BJ (cell line): ENCODE data around the gene IPMK. TPM values are rescaled to one million over a fixed set of nuclear protein-coding genes. Genes with fewer than 3 reads are reported as not detected.

Source experiments
- CTCF ChIA-PET: fragments of 350-600 bp; formaldehyde crosslinking; extraction: SDS; loops from one replicate; lab custom pipeline; 2021; ENCODE audit warnings: antibody characterized with exemption, inconsistent platforms; lab: Yijun Ruan, JAX
- POLR2A ChIA-PET: fragments of 300-600 bp; sonication (Branson Sonifier 250); formaldehyde crosslinking; extraction: SDS; loops from one replicate; lab custom pipeline; 2021; ENCODE audit warnings: antibody characterized with exemption; lab: Charles Lee
- DNase-seq: peaks from one replicate; pipeline ENCODE4 v3.0.0-alpha.2; 2011; ENCODE audit warnings: low read depth
- H3K27me3 ChIP-seq: 2 replicates; pipeline ENCODE4 v1.6.0; 2011; ENCODE audit warnings: low read length; ENCODE audit not compliant: control insufficient read depth, insufficient read depth
- H3K36me3 ChIP-seq: 2 replicates; pipeline ENCODE4 v1.5.1; 2011; ENCODE audit warnings: low read length; ENCODE audit not compliant: control insufficient read depth, insufficient read depth
- H3K4me3 ChIP-seq: 2 replicates; pipeline ENCODE4 v1.5.1; 2011; ENCODE audit warnings: low read depth, mild to moderate bottlenecking, control low read depth, low read length
- polyA plus RNA-seq: library from polyadenylated mRNA; depleted of rRNA; stranded (reverse); fragments of >200 nt; gene quantifications from 2 replicates; pipeline ENCODE4 v1.2.3, GENCODE V29; 2011; rRNA removed
- TF ChIP-seq, protein P1 (sequence below): IDR thresholded peaks from 2 replicates; pipeline ENCODE4 v1.5.1; 2011; ENCODE audit warnings: low read depth, mild to moderate bottlenecking, control low read depth, inconsistent platforms, low read length, moderate library complexity; ENCODE audit not compliant: insufficient read depth

IPMK gene
- polyA plus RNA-seq, 1 experiment, result 0.81 TPM

DNA sequence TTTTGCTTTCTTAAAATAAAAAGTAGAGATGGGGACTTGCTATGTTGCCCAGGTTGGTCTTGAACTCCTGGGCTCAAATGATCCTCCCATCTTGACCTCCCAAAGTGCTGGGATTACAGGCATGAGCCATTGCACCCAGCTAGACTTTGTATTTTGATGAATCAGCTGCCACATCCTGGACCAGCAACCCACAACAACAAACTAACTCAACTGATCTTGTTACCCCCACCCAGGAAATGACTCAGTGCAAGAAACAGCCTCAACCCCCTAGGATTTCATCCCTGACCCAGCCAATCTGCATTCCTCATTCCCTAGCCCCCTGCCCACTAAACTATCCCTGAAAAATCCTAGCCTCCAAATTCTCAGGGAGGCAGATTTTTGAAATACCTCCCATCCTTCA lies 123.8 kb downstream of the IPMK start:
- TF ChIP-seq, protein P1, sequence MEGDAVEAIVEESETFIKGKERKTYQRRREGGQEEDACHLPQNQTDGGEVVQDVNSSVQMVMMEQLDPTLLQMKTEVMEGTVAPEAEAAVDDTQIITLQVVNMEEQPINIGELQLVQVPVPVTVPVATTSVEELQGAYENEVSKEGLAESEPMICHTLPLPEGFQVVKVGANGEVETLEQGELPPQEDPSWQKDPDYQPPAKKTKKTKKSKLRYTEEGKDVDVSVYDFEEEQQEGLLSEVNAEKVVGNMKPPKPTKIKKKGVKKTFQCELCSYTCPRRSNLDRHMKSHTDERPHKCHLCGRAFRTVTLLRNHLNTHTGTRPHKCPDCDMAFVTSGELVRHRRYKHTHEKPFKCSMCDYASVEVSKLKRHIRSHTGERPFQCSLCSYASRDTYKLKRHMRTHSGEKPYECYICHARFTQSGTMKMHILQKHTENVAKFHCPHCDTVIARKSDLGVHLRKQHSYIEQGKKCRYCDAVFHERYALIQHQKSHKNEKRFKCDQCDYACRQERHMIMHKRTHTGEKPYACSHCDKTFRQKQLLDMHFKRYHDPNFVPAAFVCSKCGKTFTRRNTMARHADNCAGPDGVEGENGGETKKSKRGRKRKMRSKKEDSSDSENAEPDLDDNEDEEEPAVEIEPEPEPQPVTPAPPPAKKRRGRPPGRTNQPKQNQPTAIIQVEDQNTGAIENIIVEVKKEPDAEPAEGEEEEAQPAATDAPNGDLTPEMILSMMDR, result no peak
- ChIA-PET CTCF (no interaction called here), POLR2A (no interaction called here)
- no peaks in the 10 kb centered on the region for H3K36me3 ChIP-seq
- no peak for DNase-seq
- no peak overlapping the region for H3K4me3 ChIP-seq
- no peaks in the 10 kb centered on the region for H3K27me3 ChIP-seq

Other genes with a start within 250 kb of the IPMK start
- 31.7 and 57.1 TPM in 2 replicates for gene CISD1, start 1.3 kb upstream of the IPMK start, polyA plus RNA-seq
- 7.7 and 15.8 TPM in 2 replicates for gene UBE2D1, start 67.1 kb upstream of the IPMK start, polyA plus RNA-seq
- 9.0 and 11.5 TPM in 2 replicates for gene TFAM, start 117.5 kb upstream of the IPMK start, polyA plus RNA-seq
- 27.0 and 32.1 TPM in 2 replicates for gene BICC1, start 245.0 kb upstream of the IPMK start, polyA plus RNA-seq